ENCODE results near the gene AKR1D1. TPM values are rescaled to one million over a fixed set of nuclear protein-coding genes. Genes with fewer than 3 reads are reported as not detected.

The AKR1D1 gene
- not detected in 2 replicates for total RNA-seq

GRCh38 chr7:138076196-138076595 lies at the start of gene AKR1D1:
TSS of gene AKR1D1 (plus strand) at chr7:138076459. CDS start at chr7:138076519, 60 bp downstream.

Other genes with a start within 250 kb of the AKR1D1 start
- 1.7 and 4.0 TPM in 2 replicates for gene DGKI, start 229.5 kb upstream of the AKR1D1 start, total RNA-seq
- gene CREB3L2, start 74.4 kb upstream of the AKR1D1 start, total RNA-seq = 22.7 and 30.0 TPM in 2 replicates

Measured in smooth muscle cell of trachea (primary cell).